Natural killer cell (primary cell): ENCODE results near the gene AFG3L2. TPM values are rescaled to one million over a fixed set of nuclear protein-coding genes. Genes with fewer than 3 reads are reported as not detected.

Source experiments
- ATAC-seq, 3 donors: fragments of 150-1000 bp in 2 of 3; fragments of 200-7000 bp in 1 of 3; cut with Tn5 transposase; 1 replicate in 1 of 3; 2 replicates in 2 of 3; pipeline ENCODE4 v1.10.0; 2021; ENCODE audit warnings: mild to moderate bottlenecking in 2 of 3, moderate library complexity in 2 of 3
- DNase-seq, 2 donors: peaks; one replicate each; pipeline versions ENCODE4 v3.0.0 to v3.0.0-alpha.2; 2013 to 2021; ENCODE audit warnings: mixed read lengths in 1 of 2
- H3K27ac ChIP-seq: one replicate; pipeline ENCODE4 v1.5.1; 2013; ENCODE audit warnings: mild to moderate bottlenecking, low read length
- H3K27me3 ChIP-seq: one replicate; pipeline ENCODE4 v1.6.1; 2013; ENCODE audit warnings: low read length; ENCODE audit not compliant: control insufficient read depth, insufficient read depth
- H3K36me3 ChIP-seq: one replicate; pipeline ENCODE4 v1.6.1; 2013; ENCODE audit warnings: low read length; ENCODE audit not compliant: control insufficient read depth, insufficient read depth
- H3K4me1 ChIP-seq: one replicate; pipeline ENCODE4 v1.6.1; 2013; ENCODE audit warnings: low read length; ENCODE audit not compliant: control insufficient read depth, insufficient read depth
- H3K4me3 ChIP-seq: one replicate; pipeline ENCODE4 v1.5.1; 2013; ENCODE audit warnings: low read length
- H3K9me3 ChIP-seq: one replicate; pipeline ENCODE4 v1.6.1; 2013; ENCODE audit warnings: low read length; ENCODE audit not compliant: control insufficient read depth, insufficient read depth
- H3K27ac Mint-ChIP-seq, 2 donors: one replicate each; pipeline ENCODE4 v1.8.0; 2022; ENCODE audit warnings: mild to moderate bottlenecking in 2 of 2, mixed read lengths in 2 of 2, moderate library complexity in 1 of 2
- H3K27me3 Mint-ChIP-seq, 2 donors: one replicate each; pipeline ENCODE4 v1.8.0; 2022; ENCODE audit warnings: low read depth in 2 of 2, mixed read lengths in 2 of 2
- H3K36me3 Mint-ChIP-seq: one replicate; pipeline ENCODE4 v1.8.0; 2022; ENCODE audit warnings: mixed read lengths
- H3K4me1 Mint-ChIP-seq, 2 donors: one replicate each; pipeline ENCODE4 v1.8.0; 2022; ENCODE audit warnings: mixed read lengths in 2 of 2
- H3K4me3 Mint-ChIP-seq: one replicate; pipeline ENCODE4 v1.8.0; 2022; ENCODE audit warnings: mild to moderate bottlenecking, moderate library complexity, mixed read lengths
- H3K9me3 Mint-ChIP-seq, 2 donors: one replicate each; pipeline ENCODE4 v1.8.0; 2022; ENCODE audit warnings: mixed read lengths in 2 of 2
- WGBS: methylation state at CpG from one replicate; pipeline ENCODE4 v1.1.7; 2013; ENCODE audit warnings: missing lambda C conversion rate; ENCODE audit not compliant: insufficient coverage; 5-methylcytosine and 5-hydroxymethylcytosine counted together
- intact Hi-C: fragments of 100-400 bp; cut with micrococcal nuclease; formaldehyde crosslinking; loops from one replicate; pipeline ENCODE4 v1.14.2; 2022
- total RNA-seq, 4 donors: library from RNA; stranded (reverse); fragments of 120-200 nt in 1 of 4; gene quantifications; one replicate each; pipeline versions ENCODE4 v1.2.3 to v1.2.4, GENCODE V29; 2013 to 2022
- TF ChIP-seq, protein P1 (sequence below): fragments of 200-600 bp; IDR thresholded peaks from one replicate; pipeline ENCODE4 v1.8.0; 2022; ENCODE audit warnings: antibody characterized with exemption

Gene AFG3L2
- total RNA-seq, 3 donors from 2014 or later (not counting 1 experiment from before 2014, with no cell fraction given), result 31.9 to 36.4 (median 35.9) TPM

DNA sequence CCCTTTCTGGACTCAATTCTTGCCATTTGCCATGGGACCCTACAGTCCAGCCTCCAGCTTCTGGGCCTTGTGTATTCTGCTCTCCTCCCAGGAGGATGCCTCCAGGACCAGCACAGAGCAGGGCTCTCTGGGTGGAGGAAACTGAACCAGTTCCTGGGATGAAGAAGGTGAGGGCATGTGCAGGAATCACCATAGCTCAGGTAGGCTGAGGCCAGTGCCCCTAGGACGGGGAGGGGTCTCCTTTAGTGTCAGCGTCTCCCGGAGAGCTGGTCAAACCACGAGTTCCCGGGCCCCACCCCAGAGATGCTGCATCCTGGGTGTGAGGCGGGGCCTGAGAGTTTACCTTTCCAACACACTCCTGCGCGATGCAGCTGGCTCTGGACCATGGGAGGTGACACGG, 24.9 kb upstream of the AFG3L2 start:
- TF ChIP-seq, protein P1, sequence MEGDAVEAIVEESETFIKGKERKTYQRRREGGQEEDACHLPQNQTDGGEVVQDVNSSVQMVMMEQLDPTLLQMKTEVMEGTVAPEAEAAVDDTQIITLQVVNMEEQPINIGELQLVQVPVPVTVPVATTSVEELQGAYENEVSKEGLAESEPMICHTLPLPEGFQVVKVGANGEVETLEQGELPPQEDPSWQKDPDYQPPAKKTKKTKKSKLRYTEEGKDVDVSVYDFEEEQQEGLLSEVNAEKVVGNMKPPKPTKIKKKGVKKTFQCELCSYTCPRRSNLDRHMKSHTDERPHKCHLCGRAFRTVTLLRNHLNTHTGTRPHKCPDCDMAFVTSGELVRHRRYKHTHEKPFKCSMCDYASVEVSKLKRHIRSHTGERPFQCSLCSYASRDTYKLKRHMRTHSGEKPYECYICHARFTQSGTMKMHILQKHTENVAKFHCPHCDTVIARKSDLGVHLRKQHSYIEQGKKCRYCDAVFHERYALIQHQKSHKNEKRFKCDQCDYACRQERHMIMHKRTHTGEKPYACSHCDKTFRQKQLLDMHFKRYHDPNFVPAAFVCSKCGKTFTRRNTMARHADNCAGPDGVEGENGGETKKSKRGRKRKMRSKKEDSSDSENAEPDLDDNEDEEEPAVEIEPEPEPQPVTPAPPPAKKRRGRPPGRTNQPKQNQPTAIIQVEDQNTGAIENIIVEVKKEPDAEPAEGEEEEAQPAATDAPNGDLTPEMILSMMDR, result no peak
- no peak for ATAC-seq
- no peaks in the 10 kb centered on the region for H3K9me3 Mint-ChIP-seq
- H3K4me3 ChIP-seq, result no peak overlapping the region
- H3K9me3 ChIP-seq, result no peaks in the 10 kb centered on the region
- intact Hi-C loops, result no loop called here
- H3K27ac ChIP-seq, result no peak overlapping the region
- H3K36me3 Mint-ChIP-seq, result no peaks in the 10 kb centered on the region
- WGBS, result 87% methylated on average over 9 of the region's 9 CpGs
- peaks cover 7% of the 10 kb centered on the region for H3K4me1 ChIP-seq
- peaks cover 8% of the 10 kb centered on the region for H3K27me3 ChIP-seq
- no peaks in the 10 kb centered on the region for H3K36me3 ChIP-seq
- no peak overlapping the region for H3K27ac Mint-ChIP-seq
- peaks cover 0 to 3% of the 10 kb centered on the region in 2 donors for H3K4me1 Mint-ChIP-seq
- no peak for DNase-seq
- no peak overlapping the region for H3K4me3 Mint-ChIP-seq
- H3K27me3 Mint-ChIP-seq, result peaks cover 34 to 60% of the 10 kb centered on the region in 2 donors

DNA sequence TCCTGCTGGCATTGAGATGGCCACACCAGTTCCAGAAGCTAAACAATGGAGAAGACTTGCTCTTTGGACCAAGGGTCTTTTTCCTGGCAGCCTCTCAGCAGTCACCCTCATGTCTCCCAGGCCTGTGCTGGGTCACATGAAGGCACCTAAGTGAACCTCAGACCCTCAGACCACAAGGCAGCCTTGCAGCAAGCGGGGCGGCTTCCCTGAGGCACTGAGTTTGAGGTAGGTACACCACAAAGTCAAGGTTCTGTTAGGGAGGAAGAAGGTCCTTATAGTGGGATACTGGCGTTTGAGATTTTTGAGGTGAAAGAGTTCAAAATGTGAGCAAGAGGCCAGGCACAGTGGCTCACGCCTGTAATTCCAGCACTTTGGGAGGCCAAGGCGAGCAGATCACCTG, 22.2 kb upstream of the AFG3L2 start:
- 75% methylated on average over 5 of the region's 5 CpGs for WGBS
- intact Hi-C loops, result no loop called here

DNA sequence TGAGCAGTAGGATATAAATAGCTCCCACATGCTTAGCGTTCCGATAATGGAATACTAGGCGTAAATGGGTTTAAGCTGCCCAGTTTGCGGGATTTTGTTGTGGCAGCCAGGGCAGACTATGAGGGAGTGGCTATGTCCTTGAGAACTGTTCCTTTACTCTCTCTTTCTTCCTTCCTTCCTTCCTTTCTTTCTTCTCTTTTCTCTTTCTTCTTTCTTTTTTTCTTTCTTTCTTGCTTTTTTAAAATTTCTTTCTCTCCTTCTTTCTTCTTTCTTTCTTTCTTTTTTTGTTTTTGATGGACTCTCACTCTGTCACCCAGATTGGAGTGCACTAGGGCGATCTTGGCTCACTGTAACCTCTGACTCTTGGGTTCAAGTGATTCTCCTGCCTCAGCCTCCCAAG, 21.6 kb upstream of the AFG3L2 start:
- H3K4me1 Mint-ChIP-seq, result no peaks in the 10 kb centered on the region
- Histone ChIP-seq H3K4me1 (no peaks in the 10 kb centered on the region), H3K9me3 (no peaks in the 10 kb centered on the region), H3K4me3 (no peak overlapping the region), H3K36me3 (no peaks in the 10 kb centered on the region), H3K27me3 (peaks cover 3% of the 10 kb centered on the region), H3K27ac (no peak overlapping the region)
- TF ChIP-seq, protein P1, result no peak
- intact Hi-C loops, result no loop called here
- H3K4me3 Mint-ChIP-seq, result no peak overlapping the region
- DNase-seq, result no peak
- no peak overlapping the region for H3K27ac Mint-ChIP-seq
- H3K9me3 Mint-ChIP-seq, result no peaks in the 10 kb centered on the region
- no peak for ATAC-seq
- H3K36me3 Mint-ChIP-seq, result no peaks in the 10 kb centered on the region
- peaks cover 24 to 42% of the 10 kb centered on the region in 2 donors for H3K27me3 Mint-ChIP-seq
- 97% methylated on average over 5 of the region's 5 CpGs for WGBS

More for the DNA sequence above, 22.2 kb upstream of the AFG3L2 start:
- Mint-ChIP-seq H3K4me3 (no peak overlapping the region), H3K27me3 (peaks cover 27 to 48% of the 10 kb centered on the region in 2 donors), H3K27ac (no peak overlapping the region), H3K4me1 (no peaks in the 10 kb centered on the region), H3K36me3 (no peaks in the 10 kb centered on the region), H3K9me3 (no peaks in the 10 kb centered on the region)
- TF ChIP-seq, protein P1, result no peak
- Histone ChIP-seq H3K27me3 (peaks cover 4% of the 10 kb centered on the region), H3K27ac (no peak overlapping the region), H3K4me3 (no peak overlapping the region), H3K4me1 (no peaks in the 10 kb centered on the region), H3K36me3 (no peaks in the 10 kb centered on the region), H3K9me3 (no peaks in the 10 kb centered on the region)
- DNase-seq, result no peak
- no peak for ATAC-seq

DNA sequence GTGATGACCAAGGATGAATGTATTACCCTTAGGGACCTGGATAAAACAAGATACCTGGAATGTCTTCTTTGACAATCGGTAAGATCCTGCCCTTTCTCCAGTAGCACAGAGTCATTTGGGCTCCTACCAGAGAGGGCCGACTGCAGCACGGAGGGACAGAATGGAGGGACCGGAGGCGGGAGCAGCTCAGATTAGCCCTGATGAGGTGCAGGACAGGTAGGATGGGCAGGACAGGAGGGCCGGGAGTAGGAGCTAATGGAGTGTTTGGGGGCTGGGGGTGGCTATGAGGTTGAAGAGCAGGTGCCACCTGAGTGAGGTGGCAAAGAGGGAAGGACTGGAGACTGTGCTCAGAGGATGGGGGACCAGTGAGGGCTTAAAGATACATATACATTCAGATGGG, 20.8 kb upstream of the AFG3L2 start:
- no peaks in the 10 kb centered on the region for H3K36me3 ChIP-seq
- H3K9me3 ChIP-seq, result no peaks in the 10 kb centered on the region
- H3K4me3 Mint-ChIP-seq, result no peak overlapping the region
- WGBS, result 91% methylated on average over 6 of the region's 6 CpGs
- ATAC-seq, result no peak
- no peak for DNase-seq
- H3K27me3 Mint-ChIP-seq, result peaks cover 18 to 36% of the 10 kb centered on the region in 2 donors
- TF ChIP-seq, protein P1, result no peak
- no peak overlapping the region for H3K27ac ChIP-seq
- intact Hi-C loops, result no loop called here
- H3K4me3 ChIP-seq, result no peak overlapping the region
- H3K4me1 Mint-ChIP-seq, result no peaks in the 10 kb centered on the region
- H3K27ac Mint-ChIP-seq, result no peak overlapping the region
- H3K9me3 Mint-ChIP-seq, result no peaks in the 10 kb centered on the region
- peaks cover 2% of the 10 kb centered on the region for H3K27me3 ChIP-seq
- no peaks in the 10 kb centered on the region for H3K4me1 ChIP-seq
- H3K36me3 Mint-ChIP-seq, result no peaks in the 10 kb centered on the region
